ENCODE data around the gene HSPA2.
A peak's percentile ranks its signal among the peaks of the same experiment; 100 is the strongest.
"Not testable (repeated sequence)": the region's sequence is repeated elsewhere in the genome, so short reads cannot be mapped to it uniquely, and the experiment has no call there.

The HSPA2 gene

DNA sequence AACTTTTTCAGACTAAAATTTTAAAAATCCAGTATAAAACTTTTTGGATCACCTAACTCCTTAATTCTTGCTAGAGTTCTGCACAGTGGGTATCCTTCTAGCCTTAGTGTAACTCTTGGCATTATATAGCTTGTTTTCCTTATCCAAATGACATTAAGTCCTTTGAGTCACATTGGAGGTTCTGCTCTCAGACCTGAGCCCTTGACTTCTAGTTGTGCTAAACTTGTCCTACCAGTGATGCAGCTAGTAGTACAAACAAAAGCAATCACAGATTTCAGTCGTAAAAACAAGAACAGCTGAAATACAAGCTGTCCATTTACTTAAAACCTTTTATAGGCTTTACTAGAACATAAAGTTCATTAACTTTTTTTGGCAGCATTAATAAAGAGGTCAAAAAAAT is 25.5 kb upstream of the HSPA2 start:
- DNase-seq (no peak), ATAC-seq (no peak)

DNA sequence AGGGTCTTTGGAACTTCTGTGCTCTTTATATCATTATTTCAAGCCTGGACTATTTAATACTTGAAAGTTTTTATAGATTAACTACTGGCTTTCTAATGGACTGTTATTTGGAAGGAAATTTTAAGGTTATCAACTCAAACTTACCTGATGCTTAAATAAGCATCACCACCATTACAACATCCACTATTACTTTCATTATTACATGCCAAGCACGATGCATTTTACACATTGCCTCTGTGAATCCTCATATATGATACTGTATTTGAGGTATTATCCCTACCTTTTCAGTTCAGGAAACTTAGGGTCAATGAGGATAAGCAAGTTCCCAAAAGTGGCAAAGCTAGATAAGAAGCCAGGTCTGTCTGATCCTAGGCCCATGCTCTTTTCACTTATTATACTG is 23.6 kb upstream of the HSPA2 start:
- DNase-seq (no peak), ATAC-seq (no peak)

DNA sequence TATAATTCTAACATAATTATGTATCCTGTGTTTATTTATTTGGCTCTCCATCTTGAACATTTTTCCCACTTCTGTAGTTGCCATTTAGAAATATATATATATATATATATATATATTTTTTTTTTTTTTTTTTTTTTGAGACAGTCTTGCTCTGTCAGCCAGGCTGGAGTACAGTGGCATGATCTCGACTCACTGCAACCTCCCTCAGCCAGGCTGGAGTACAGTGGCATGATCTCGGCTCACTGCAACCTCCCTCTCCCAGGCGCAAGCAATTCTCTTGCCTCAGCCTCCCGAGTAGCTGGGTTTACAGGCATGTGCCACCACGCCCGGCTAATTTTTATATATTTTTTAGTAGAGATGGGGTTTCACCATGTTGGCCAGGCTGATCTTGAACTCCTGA is 22.9 kb upstream of the HSPA2 start:
- not testable (repeated sequence) for DNase-seq, ATAC-seq

DNA sequence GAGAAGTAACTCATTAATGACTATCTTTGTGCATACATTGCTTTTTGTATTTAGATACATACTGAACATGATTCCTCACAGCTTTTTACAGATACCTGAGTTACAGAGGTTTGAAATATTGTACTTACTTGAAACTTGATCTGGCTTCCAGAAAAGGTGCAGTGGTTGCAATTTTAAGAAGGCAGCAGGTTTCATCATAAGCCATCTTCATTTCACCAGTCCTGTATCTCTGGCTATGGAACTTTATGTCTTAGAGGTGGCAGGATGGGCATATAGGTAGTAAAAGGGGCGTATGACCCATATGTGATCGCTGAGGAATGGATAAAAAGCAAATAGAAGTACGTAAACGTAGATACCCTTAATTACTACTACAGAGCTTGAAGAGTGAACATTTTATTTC is 22.3 kb upstream of the HSPA2 start:
- ATAC-seq: no peak
- no peak for DNase-seq

- ATAC-seq (no peak), DNase-seq (no peak)
Observed at GRCh38 chr14:64520699-64521098, 19.8 kb upstream of the HSPA2 start.

- ATAC-seq (peak; percentile 68), DNase-seq (no peak)
Observed at GRCh38 chr14:64522591-64523355, 17.8 kb upstream of the HSPA2 start.

DNA sequence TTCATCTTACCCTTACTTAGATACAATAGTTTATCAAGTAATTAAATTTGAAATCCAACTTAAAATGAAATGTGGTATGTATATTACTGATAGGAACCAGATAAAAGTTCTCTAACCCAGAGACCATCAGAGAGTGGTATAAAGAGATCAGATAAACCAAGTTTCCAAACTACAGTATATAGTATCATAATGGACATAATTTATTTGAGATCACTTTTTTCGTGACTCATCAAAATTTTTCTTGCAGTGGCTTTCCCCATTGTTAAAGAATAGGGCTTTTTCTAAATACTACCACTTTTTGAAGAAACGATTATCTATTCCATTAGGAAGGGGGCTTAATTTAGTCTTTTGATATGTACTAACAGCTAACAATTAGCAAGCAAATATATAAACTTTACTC is 15.2 kb upstream of the HSPA2 start:
- DNase-seq: no peak

GRCh38 chr14:64531567-64531966 is 9.0 kb upstream of the HSPA2 start:
- DNase-seq (no peak), ATAC-seq (no peak)

More for the DNA sequence above, 15.2 kb upstream of the HSPA2 start:
- ATAC-seq: no peak

DNA sequence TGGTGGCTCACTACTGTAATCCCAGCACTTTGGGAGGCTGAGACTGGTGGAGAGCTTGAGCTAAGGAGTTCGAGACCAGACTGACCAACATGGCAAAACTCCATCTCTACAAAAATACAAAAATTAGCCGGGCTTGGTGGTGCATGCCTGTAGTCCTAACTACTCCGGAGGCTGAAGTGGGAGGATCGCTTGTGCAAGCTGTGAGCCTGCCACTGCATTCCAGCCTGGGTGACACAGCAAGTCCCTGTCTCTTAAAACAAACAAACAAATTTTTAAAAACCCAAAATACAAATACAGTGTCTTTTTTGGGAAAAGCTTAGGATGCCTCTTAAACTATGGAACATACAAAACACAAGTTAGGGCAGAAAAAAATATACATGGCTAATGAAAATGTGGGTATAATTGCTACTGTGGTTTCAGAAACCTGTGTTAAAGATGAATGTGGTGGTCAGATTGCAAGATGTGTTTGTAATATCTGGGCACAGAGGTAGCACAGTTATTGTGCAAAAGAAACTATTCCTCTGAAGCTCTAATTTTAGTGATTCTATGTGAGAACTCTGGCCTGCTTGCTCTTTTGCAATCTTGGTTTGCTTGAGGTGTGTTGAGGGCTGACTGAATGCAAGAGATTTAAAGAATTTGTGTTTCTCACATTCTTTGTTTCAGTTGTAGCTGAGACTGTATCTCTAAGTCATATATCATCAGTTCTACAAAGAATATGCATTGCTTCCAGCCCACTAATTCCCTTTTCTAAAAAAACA is 3.9 kb upstream of the HSPA2 start:
- ATAC-seq: no peak

DNA sequence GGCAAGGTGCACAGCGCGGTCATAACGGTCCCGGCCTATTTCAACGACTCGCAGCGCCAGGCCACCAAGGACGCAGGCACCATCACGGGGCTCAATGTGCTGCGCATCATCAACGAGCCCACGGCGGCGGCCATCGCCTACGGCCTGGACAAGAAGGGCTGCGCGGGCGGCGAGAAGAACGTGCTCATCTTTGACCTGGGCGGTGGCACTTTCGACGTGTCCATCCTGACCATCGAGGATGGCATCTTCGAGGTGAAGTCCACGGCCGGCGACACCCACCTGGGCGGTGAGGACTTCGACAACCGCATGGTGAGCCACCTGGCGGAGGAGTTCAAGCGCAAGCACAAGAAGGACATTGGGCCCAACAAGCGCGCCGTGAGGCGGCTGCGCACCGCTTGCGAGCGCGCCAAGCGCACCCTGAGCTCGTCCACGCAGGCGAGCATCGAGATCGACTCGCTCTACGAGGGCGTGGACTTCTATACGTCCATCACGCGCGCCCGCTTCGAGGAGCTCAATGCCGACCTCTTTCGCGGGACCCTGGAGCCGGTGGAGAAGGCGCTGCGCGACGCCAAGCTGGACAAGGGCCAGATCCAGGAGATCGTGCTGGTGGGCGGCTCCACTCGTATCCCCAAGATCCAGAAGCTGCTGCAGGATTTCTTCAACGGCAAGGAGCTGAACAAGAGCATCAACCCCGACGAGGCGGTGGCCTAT is 875 bp downstream of the HSPA2 start:
- no peak for ATAC-seq
- no peak for DNase-seq

More for the DNA sequence above, 3.9 kb upstream of the HSPA2 start:
- no peak for DNase-seq

DNA sequence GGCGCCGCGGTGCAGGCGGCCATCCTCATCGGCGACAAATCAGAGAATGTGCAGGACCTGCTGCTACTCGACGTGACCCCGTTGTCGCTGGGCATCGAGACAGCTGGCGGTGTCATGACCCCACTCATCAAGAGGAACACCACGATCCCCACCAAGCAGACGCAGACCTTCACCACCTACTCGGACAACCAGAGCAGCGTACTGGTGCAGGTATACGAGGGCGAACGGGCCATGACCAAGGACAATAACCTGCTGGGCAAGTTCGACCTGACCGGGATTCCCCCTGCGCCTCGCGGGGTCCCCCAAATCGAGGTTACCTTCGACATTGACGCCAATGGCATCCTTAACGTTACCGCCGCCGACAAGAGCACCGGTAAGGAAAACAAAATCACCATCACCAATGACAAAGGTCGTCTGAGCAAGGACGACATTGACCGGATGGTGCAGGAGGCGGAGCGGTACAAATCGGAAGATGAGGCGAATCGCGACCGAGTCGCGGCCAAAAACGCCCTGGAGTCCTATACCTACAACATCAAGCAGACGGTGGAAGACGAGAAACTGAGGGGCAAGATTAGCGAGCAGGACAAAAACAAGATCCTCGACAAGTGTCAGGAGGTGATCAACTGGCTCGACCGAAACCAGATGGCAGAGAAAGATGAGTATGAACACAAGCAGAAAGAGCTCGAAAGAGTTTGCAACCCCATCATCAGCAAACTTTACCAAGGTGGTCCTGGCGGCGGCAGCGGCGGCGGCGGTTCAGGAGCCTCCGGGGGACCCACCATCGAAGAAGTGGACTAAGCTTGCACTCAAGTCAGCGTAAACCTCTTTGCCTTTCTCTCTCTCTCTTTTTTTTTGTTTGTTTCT is 1.7 kb downstream of the HSPA2 start:
- no peak for ATAC-seq
- DNase-seq: no peak

GRCh38 chr14:64542836-64543201 is 2.3 kb downstream of the HSPA2 start:
- ATAC-seq (no peak), DNase-seq (no peak)

GRCh38 chr14:64544607-64545312 is 4.2 kb downstream of the HSPA2 start:
- ATAC-seq (no peak), DNase-seq (no peak)

DNA sequence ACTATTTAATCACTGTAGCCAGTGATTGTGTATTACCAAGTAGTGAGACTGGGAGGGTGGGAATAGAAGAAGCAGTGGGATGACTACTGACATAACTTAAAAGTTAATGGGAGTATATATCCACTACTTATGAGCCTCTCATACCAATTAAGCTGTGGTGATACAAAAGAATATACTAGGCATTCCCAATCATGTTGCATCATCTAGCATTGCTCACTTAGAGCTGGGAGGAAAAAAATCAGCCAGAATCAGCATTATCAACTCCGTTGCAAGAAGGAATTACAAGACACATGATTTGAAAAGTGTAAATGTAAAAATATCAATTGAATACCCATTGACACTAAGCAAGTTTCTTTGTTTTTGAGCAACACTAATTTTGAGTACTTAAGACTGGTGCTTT is 8.5 kb downstream of the HSPA2 start:
- no peak for DNase-seq
- no peak for ATAC-seq

- ATAC-seq: peak; percentile 89
- peak; percentile 59 for DNase-seq
Observed at GRCh38 chr14:64549791-64550620, 9.5 kb downstream of the HSPA2 start, which contains the start of gene PPP1R36. TSS of gene PPP1R36 (plus strand) at chr14:64549961. CDS start at chr14:64549998, 37 bp downstream.

- ATAC-seq: no peak
- DNase-seq: no peak
Observed at GRCh38 chr14:64550621-64551333, 10.2 kb downstream of the HSPA2 start.

DNA sequence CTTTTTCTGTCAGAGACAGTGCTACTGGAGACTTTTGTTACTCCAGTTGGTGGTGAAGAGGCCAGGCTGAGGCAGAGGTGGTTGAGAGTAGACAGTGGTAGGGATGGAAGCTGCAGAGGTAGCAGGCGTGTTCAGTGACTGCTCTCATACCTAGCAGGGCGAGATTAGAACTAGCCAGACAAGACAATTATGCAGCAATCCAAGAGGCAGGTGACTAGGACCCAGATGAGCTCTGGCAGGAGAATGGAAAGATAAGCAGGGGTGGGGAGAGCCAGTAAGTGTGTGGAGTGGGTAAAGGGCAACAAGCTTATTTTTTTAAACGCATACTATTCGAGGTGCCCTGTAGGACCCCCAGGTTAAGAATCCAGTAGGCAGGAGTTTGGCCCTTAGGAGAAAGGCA is 14.0 kb downstream of the HSPA2 start:
- DNase-seq: no peak
- no peak for ATAC-seq

- DNase-seq: no peak
- no peak for ATAC-seq
Observed at GRCh38 chr14:64556526-64556925, 16.0 kb downstream of the HSPA2 start.

- not testable (repeated sequence) for ATAC-seq, DNase-seq
Observed at GRCh38 chr14:64558216-64558615, 17.7 kb downstream of the HSPA2 start.

GRCh38 chr14:64561631-64562030 is 21.1 kb downstream of the HSPA2 start:
- DNase-seq (no peak), ATAC-seq (no peak)

Data from stimulated activated naive CD8-positive, alpha-beta T cell treated with anti-CD3 and anti-CD28 coated beads, Interleukin-15, Interleukin-2, amounts not matched to agents 100 U/mL and 50 U/mL, for 24 hours (primary cell).